ENCODE data around the gene ARID1B. TPM values are rescaled to one million over a fixed set of nuclear protein-coding genes. Genes with fewer than 3 reads are reported as not detected.
A peak's percentile ranks its signal among the peaks of the same experiment; 100 is the strongest.

The ARID1B gene
- total and polyA plus RNA-seq, 2 donors (not counting 1 experiment from before 2014, with no cell fraction given) = 47.2 to 280 TPM

- H3K9ac ChIP-seq (ENCODE audit: low read length) = peak overlapping the region; percentile 76
- peak overlapping the region; percentile 100 for H3K4me2 ChIP-seq (replicated peaks; ENCODE audit: low read depth, low read length, poor library complexity, severe bottlenecking)
- Mint-ChIP-seq H3K4me3 (peak overlapping the region; percentile 97), H3K27ac (no peak overlapping the region), H3K9me3 (ENCODE audit: insufficient read depth) (no peaks in the 10 kb centered on the region), H3K27me3 (peaks cover 68% of the 10 kb centered on the region), H3K4me1 (peaks cover 22% of the 10 kb centered on the region)
- H2AFZ ChIP-seq (ENCODE audit: insufficient read depth, low read depth, low read length, poor library complexity, severe bottlenecking) = peak overlapping the region; percentile 84
- TF ChIP-seq CTCF (IDR thresholded peaks at IDR 0.05) = no peak
- TF ChIP-seq EZH2 (IDR thresholded peaks at IDR 0.05; ENCODE audit: borderline replicate concordance, insufficient read depth, low read depth, low read length, poor library complexity, severe bottlenecking) = no peak
- H3K27me3 ChIP-seq (replicated peaks in 1 of 4; ENCODE audit: control extremely low read depth in 1 of 4, control insufficient read depth in 3 of 4, insufficient read depth in 4 of 4, low read length in 3 of 4) = peaks cover 0 to 63% (median 27%) of the 10 kb centered on the region in 4 experiments
- peak overlapping the region in 4 of 5 experiments; percentile 51 to 69 (median 60) for H3K4me3 ChIP-seq (ENCODE audit: control extremely low read depth in 1 of 5, extremely low read depth in 1 of 5, insufficient read depth in 1 of 5, low read depth in 2 of 5, low read length in 4 of 5)
- H3K36me3 ChIP-seq (replicated peaks in 1 of 2; ENCODE audit: control extremely low read depth in 1 of 2, control insufficient read depth in 1 of 2, extremely low read depth in 1 of 2, insufficient read depth in 2 of 2, low read length in 1 of 2) = no peaks in the 10 kb centered on the region
- peak; percentile 67 for DNase-seq
- ATAC-seq (ENCODE audit: low read depth) = peak; percentile 69
- no peak overlapping the region for H3K27ac ChIP-seq (ENCODE audit: low read length in 2 of 2)
- WGBS (ENCODE audit: insufficient coverage) = 4% methylated on average over 76 of the region's 76 CpGs
- peaks cover 0 to 17% (median 0%) of the 10 kb centered on the region in 3 donors for H3K9me3 ChIP-seq (ENCODE audit: control extremely low read depth in 1 of 3, control insufficient read depth in 2 of 3, insufficient read depth in 1 of 3, low read length in 2 of 3)
- ChIA-PET POLR2A (interaction anchor here (0.7 to 1.1 kb wide), 3 partner anchors 12 to 215 kb away, joined by 3 to 5 read pairs (median 3); no protein-coding TSS in a partner anchor), CTCF (interaction anchor here (1.0 to 2.4 kb wide), 8 partner anchors 10 to 38 kb away, joined by 3 to 14 read pairs (median 3); no protein-coding TSS in a partner anchor)
- no peaks in the 10 kb centered on the region for H3K79me2 ChIP-seq (ENCODE audit: control insufficient read depth, insufficient read depth, low read length)
- H3K4me1 ChIP-seq (ENCODE audit: control insufficient read depth in 2 of 2, insufficient read depth in 2 of 2, low read length in 2 of 2) = peaks cover 18 to 21% of the 10 kb centered on the region in 2 donors
- no peaks in the 10 kb centered on the region for H4K20me1 ChIP-seq (ENCODE audit: control insufficient read depth, insufficient read depth, low read length, poor library complexity, severe bottlenecking)
- intact Hi-C loops (cut with micrococcal nuclease) = loop anchor here (2.0 kb wide), 1 partner anchor 13 kb away; no protein-coding TSS in a partner anchor
These were observed 459.0 kb downstream of the ARID1B start for GRCh38 chr6:157236040-157236725.

DNA sequence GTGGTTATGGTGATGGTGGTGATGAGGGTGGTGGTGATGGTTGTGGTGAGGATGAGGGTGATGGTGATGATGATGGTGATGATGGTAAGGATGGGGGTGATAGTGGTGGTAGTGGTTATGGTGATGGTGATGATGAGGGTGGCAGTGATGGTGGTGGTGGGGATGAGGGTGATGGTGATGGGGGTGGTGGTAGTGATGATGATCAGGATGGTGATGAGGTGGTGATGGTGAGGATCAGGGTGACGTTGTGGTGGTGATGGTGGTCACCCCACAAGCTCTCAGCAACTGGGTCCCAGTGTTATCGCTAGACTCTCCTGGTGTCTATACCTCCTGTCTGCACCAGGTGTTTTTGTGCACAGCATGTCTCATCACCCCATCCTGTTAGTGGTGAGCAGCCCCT, 461.2 kb downstream of the ARID1B start:
- H3K27me3 Mint-ChIP-seq = peaks cover 62% of the 10 kb centered on the region
- DNase-seq = no peak
- 100% methylated on average over 1 of the region's 2 CpGs for WGBS (ENCODE audit: insufficient coverage)
- H3K4me1 Mint-ChIP-seq = peaks cover 22% of the 10 kb centered on the region
- Histone ChIP-seq H3K36me3 (replicated peaks in 1 of 2; ENCODE audit: control extremely low read depth in 1 of 2, control insufficient read depth in 1 of 2, extremely low read depth in 1 of 2, insufficient read depth in 2 of 2, low read length in 1 of 2) (no peaks in the 10 kb centered on the region), H3K4me3 (ENCODE audit: control extremely low read depth in 1 of 5, extremely low read depth in 1 of 5, insufficient read depth in 1 of 5, low read depth in 2 of 5, low read length in 4 of 5) (no peak overlapping the region), H3K27me3 (replicated peaks in 1 of 4; ENCODE audit: control extremely low read depth in 1 of 4, control insufficient read depth in 3 of 4, insufficient read depth in 4 of 4, low read length in 3 of 4) (peaks cover 0 to 53% (median 19%) of the 10 kb centered on the region in 4 experiments), H3K9ac (ENCODE audit: low read length) (no peak overlapping the region), H3K4me2 (replicated peaks; ENCODE audit: low read depth, low read length, poor library complexity, severe bottlenecking) (no peak overlapping the region), H3K9me3 (ENCODE audit: control extremely low read depth in 1 of 3, control insufficient read depth in 2 of 3, insufficient read depth in 1 of 3, low read length in 2 of 3) (peaks cover 0 to 19% (median 0%) of the 10 kb centered on the region in 3 donors), H4K20me1 (ENCODE audit: control insufficient read depth, insufficient read depth, low read length, poor library complexity, severe bottlenecking) (no peaks in the 10 kb centered on the region), H2AFZ (ENCODE audit: insufficient read depth, low read depth, low read length, poor library complexity, severe bottlenecking) (no peak overlapping the region), H3K27ac (ENCODE audit: low read length in 2 of 2) (no peak overlapping the region), H3K4me1 (ENCODE audit: control insufficient read depth in 2 of 2, insufficient read depth in 2 of 2, low read length in 2 of 2) (peaks cover 18 to 21% of the 10 kb centered on the region in 2 donors), H3K79me2 (ENCODE audit: control insufficient read depth, insufficient read depth, low read length) (no peaks in the 10 kb centered on the region)
- no peak overlapping the region for H3K4me3 Mint-ChIP-seq
- no peaks in the 10 kb centered on the region for H3K9me3 Mint-ChIP-seq (ENCODE audit: insufficient read depth)
- intact Hi-C loops (cut with micrococcal nuclease) = no loop called here
- no peak overlapping the region for H3K27ac Mint-ChIP-seq
- ChIA-PET POLR2A (no interaction called here), CTCF (no interaction called here)
- TF ChIP-seq CTCF (IDR thresholded peaks at IDR 0.05) = no peak
- no peak for TF ChIP-seq EZH2 (IDR thresholded peaks at IDR 0.05; ENCODE audit: borderline replicate concordance, insufficient read depth, low read depth, low read length, poor library complexity, severe bottlenecking)
- ATAC-seq (ENCODE audit: low read depth) = no peak
